Fibroblast of mammary gland (primary cell): ENCODE measurements around the gene CNTNAP3.
"Not testable (repeated sequence)": the region's sequence is repeated elsewhere in the genome, so short reads cannot be mapped to it uniquely, and the experiment has no call there.

Source experiments
- DNase-seq: peaks from one replicate; pipeline ENCODE4 v3.0.0-alpha.2; 2010; ENCODE audit warnings: low read depth
- H3K4me3 ChIP-seq: 2 replicates; pipeline ENCODE4 v1.5.1; 2011; ENCODE audit warnings: low read depth, mild to moderate bottlenecking, low read length, moderate library complexity; ENCODE audit not compliant: control insufficient read depth

The CNTNAP3 gene

DNA sequence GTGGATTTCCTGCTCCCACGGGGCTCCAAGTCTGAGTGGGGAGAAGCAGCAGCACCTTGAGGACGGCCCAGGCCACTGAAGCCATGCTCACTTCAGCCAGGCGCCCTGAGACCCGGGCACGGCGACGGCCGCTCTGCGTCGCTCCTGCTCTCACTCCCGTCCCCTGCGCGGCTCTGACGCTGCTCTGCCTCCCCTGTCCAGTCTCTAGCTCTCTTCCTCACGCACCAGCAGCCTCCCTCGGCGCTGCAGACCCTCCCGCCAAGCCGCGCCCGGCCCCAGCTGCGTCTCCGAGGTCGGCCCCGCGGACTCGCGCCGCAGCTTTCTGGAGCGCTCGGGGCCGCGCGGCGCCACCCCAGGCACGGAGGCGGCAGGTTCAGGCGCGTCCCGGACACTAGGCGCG lies at the start of gene CNTNAP3:
CNTNAP3 (minus strand) TSS at position 188 of the 400 bp plus-strand sequence; CDS start at position 85, 103 bp downstream.
- not testable (repeated sequence) for H3K4me3 ChIP-seq

DNA sequence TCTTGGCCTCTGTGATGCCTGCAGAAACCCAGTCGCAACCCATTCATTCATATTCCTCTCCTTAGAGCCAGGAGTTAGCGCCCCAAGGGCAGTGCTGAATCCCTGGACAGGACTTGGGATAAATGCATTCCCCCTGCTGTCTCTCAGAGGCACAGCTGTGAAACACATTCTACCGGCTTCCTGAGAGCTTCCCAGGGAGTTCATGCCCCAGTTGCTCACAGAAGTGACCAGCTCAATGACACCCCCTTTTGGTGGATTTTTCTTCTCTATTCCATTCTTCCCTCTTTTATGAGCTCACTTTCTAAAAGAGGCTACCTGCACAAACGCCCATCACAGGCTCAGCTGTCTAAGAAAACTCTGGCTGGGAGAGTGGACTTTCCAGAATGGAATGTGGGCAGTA lies 8.0 kb downstream of the CNTNAP3 start:
- not testable (repeated sequence) for DNase-seq, H3K4me3 ChIP-seq

More for the DNA sequence above, at the start of gene CNTNAP3:
- DNase-seq: not testable (repeated sequence)

DNA sequence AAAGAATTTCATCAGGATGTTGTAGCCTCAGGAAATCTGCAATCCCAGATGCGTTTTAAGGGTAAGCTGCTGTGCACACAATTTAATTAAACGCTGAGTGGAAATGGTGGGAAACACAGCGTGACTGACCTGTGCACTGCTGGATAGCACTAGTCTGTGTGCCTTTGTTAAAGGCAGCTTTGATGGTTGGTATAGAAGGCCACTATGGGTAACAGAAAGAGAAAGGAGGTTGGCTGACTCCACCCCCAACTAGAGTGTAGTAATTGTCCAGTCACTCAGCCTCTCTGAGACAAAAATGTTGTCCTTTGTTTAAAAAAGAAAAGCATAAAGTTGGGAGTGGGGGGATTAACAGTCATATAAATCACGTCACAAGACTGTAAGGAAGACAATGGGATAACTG lies 45.5 kb downstream of the CNTNAP3 start:
- DNase-seq, H3K4me3 ChIP-seq: not testable (repeated sequence)

DNA sequence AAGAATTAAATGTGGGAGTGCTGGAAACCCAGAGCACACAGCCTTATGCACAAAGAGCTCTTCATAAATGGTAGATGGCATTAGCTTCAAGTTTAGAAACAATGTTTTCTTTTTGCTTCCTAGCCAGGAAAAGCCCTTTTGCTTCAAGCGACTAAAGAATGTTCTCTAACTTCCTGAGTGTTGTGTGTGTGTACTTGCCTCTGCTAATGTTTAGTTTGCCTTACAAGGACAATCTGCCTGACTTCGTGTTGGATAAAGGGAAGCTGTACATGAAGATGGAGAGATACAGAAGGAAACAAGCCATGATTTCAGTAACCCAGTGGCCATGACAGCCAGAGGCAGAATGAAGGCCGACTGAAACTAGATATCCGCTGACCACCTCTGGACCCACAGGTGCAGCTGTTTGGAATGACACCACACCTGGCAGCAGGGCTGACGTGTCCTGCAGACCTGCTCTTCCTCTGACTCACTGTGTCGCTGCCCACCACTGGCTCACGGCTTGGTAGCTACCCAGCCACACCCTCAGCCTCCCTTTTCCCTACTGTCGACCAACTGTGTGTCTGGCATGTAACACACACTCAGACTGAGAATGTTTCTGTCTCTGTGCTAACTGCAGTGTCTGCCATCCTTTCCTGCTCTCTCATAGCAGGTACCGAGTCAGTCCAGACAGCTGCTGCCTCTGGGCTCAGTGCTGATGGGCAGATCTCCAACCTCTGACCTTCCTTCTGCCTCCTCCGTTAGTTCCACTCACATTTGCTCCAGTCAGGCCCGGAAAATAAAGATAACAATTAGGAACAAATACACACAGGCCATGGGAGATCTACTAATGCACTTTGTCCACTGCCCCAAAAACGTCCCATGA lies 55.6 kb downstream of the CNTNAP3 start:
- DNase-seq: not testable (repeated sequence)

DNA sequence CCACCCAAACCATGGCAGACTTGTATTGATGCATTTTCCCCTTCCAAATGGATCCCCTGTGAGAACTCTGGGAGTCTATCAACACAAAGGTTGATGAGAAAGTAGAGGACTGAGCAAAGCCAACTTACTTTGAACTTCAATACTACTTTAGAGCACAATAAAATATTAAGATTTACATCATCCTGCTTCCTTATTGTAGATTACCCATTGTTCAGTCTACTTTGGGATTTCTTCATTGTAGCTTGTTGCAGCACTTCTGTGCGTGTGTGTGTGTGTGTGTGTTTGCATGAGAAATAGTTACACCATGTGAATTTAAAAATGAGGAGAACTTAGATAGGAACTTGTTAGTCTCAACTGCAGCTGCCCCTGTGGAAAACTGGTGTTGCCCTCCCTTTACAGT lies 72.0 kb downstream of the CNTNAP3 start:
- DNase-seq, H3K4me3 ChIP-seq: not testable (repeated sequence)

More for the DNA sequence above, 55.6 kb downstream of the CNTNAP3 start:
- not testable (repeated sequence) for H3K4me3 ChIP-seq

DNA sequence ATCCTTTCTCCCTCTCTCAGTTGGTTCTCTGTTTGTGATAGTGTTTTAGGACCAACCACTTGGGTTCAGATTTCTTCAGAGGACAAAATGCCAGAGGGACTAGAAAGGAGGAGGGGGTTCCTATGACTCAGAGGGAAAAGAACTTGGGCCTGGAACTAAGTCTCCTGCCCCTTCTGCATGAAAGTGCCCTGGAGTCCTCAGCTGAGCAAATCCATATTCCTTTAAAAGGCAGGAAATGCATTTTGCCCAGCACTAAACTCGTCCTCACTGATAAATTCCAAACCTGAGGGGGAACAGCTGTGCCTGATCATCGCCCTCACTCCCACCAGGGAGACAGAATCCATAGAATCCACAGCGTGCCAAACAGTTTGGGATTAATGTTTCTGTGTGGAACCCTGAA lies 78.2 kb downstream of the CNTNAP3 start:
- not testable (repeated sequence) for DNase-seq, H3K4me3 ChIP-seq

DNA sequence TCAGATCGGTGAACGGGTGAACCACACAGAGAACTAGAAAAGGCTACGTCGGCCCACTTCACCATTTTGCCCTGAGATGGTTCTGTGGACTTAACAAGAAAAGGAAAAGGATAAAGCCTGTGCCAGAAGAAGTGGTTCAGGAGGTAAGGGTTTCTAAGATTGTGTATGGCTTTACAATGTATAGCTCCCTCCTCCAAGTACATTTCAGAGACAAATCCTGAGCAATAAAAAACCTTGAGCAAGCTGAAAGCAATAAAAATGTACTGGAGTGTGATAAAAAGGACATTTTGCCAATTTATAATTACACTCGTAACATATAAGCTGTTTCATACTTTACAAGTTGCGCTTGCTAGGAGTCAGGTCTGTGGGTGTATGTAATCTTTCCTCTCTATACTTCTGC lies 81.3 kb downstream of the CNTNAP3 start:
- DNase-seq, H3K4me3 ChIP-seq: not testable (repeated sequence)

DNA sequence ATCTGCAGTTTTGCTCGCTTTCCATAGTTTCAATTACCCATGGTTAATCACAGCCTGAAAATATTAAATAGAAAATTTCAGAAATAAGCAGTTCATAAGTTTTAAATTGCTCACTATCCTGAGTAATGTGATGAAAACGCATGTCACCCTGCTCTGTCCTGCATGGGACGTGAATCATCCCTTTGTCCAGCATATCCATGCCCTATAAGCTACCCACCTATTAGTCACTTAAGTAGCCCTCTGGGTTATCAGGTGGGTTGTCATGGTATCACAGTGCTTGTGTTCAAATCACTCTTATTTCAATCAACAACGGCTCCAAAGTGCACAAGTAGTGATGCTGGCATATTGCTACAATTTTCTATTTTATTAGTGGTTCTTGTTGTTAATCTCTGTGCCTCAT lies 82.1 kb downstream of the CNTNAP3 start:
- DNase-seq, H3K4me3 ChIP-seq: not testable (repeated sequence)

DNA sequence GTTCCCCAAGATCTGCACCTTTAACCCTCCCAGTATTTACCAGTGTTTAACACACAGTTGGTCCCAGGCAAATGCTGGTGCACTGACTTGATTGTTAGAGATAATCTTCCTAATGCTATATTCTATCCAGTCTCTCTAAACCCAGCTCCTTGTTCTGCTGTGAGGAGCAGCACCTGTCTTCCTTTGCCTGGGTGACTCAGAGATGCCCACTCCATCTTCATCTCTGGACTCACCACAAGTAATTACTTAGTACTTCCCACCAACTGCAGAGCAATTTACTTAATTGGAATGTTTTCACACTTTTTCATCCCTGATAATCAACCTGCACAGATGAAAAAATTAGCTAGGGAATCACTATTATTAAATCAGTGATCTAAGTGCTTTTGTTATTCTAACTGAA lies 87.6 kb downstream of the CNTNAP3 start:
- DNase-seq, H3K4me3 ChIP-seq: not testable (repeated sequence)

DNA sequence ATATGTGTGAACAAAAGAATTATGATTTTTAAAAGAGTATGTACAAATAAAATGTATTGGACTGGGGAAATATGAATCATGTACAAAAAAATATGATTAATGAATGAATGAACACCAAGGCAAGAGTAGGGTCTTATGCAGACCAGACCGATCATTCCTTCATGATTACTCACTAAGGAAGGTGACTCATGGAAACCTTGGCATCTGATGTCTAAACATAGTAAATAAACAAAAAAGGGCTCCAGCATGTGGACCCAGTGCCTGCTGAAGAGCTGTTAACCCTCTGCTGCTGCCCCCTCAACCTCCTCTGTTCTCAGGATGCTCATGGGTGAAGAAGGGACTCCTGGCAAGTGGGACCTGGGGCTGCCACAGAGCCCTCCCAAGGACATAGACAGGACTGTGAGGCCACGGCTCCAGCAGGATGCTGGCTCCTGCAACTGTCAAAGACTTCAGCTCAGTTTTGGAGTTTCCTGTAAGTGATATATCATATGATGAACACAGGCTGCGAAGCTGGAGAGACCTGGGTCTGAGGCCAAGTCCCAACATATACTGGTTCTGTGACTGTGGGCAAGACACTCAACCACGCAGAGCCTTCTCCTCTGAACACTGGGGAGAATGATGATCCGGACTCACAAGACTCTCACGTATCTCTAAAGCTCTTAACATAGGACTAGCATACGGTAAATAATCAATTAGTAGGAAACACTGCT lies 89.8 kb downstream of the CNTNAP3 start:
- not testable (repeated sequence) for H3K4me3 ChIP-seq

DNA sequence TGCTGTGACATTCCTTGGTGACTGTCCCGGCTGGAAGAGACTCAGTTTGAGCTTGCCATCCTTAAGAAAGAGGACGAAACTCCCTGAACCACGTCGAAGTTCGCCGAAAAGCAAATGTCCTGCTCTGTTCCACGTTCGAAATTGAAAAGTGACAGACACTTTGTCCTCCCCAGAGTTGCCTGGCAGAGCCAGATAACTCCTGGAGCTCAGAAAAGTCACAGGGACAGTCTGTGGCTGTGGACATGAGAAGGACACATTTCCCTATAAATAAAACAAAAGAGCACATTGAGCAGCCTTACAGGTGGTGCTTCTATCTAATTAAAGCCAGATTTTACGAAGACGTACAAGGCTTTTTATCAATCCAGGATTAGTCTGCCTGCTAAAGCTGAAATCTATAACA lies 116.6 kb downstream of the CNTNAP3 start:
- not testable (repeated sequence) for H3K4me3 ChIP-seq, DNase-seq

More for the DNA sequence above, 89.8 kb downstream of the CNTNAP3 start:
- DNase-seq: not testable (repeated sequence)

DNA sequence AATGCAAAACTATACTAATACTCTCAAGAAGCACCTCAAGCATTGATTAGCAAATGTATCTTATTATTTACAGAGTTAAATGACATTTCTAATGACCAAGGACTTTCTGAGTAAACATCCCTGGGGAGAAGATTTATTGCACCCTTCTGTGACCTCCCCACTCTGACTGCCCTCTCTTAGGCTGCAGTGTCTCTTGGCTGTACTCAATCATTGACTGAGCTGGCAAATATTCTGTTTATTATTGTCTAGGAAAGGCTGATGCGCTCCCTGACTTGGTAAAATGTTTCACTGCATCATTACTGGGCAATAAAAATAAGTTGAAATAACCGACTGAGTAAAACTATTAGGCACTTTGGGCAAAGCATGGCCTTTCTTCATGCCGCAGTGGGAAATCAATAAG lies 130.3 kb downstream of the CNTNAP3 start:
- H3K4me3 ChIP-seq, DNase-seq: not testable (repeated sequence)

DNA sequence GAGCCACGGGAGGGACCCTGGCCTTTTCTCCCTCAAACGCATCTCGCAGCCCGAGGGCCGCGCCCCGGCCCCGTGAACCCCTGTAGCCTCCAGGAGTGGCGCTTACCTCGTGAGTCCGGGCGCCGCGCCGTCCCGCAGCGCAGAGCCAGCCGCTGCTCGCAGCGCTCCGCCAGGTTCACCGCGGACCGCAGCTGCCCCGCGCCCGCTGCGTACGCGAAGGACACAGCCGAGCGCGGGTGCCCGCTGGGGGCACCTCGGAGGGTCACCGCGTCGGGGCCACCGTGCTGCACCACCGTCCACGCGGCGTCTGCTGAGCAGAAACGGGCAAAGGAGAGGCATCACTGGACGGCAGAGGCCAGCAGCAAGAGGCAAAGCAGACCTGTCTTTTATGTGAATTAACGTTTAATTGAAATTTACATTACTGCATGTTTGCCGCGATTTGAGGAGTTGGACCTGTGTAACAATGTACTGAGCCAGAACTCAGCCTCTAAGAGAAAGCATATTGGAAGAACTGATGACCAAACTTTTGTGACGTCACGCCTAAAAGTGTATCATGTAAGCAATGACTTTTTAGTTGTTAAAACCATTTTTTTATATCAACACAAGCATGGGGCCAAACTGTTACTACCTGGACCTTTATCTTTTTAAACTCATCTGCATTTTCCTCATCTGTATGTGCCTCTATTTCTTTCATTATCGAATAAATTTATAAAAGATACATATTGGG lies 155.0 kb downstream of the CNTNAP3 start:
- not testable (repeated sequence) for DNase-seq

DNA sequence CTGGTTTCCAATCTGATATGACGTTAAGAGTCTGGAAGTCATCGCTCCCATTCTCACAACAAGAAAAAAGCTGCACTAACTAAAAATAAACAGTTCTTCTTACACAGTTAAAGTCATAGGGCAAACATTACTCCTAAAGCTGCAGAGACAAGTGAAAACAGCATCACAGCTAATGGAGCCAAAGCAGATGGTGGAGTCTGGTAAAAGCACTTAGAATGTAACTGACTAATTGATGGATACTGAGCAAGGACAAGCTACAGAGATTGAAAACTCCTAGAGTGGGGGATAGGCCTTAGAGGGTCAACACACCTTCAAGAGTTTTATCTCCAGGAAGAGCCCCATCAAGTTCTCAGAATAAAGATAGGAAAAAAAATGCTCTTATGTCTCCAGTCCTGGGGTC lies 166.6 kb downstream of the CNTNAP3 start:
- DNase-seq, H3K4me3 ChIP-seq: not testable (repeated sequence)

More for the DNA sequence above, 155.0 kb downstream of the CNTNAP3 start:
- not testable (repeated sequence) for H3K4me3 ChIP-seq

DNA sequence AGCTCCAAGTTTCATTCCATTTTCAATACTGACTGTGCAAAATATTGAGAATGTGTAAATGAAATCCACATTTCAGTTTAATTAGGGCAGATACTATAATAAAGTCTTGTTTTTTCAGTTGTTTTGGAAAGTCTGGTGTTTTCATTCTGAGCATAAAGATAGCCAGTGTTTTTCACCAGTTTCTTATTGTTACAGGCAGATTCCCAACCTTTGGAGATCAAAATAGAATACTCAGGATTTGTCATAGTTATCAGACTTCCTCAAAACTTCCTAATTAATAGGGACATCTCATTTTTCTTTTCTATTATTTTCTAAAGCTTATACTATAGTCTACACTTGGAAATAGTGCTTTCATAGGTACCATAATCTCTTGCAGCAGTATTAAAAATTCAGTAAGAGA lies 176.2 kb downstream of the CNTNAP3 start:
- not testable (repeated sequence) for H3K4me3 ChIP-seq, DNase-seq
